Measurements from ENCODE around the gene PLEKHM3. TPM values are rescaled to one million over a fixed set of nuclear protein-coding genes. Genes with fewer than 3 reads are reported as not detected.

The PLEKHM3 gene
- total and polyA plus RNA-seq, 2 experiments from 2014 or later = 6.7 to 8.0 TPM

- TF ChIP-seq CTCF (IDR thresholded peaks at IDR 0.05; ENCODE audit: low read depth, low read length) = no peak
- peaks cover 15% of the 10 kb centered on the region for H3K4me1 ChIP-seq (ENCODE audit: low read depth)
- no peaks in the 10 kb centered on the region for H3K27me3 ChIP-seq
- no peaks in the 10 kb centered on the region for H3K36me3 ChIP-seq
- peak overlapping the region; percentile 85 for H3K27ac ChIP-seq
- H3K9me3 ChIP-seq (ENCODE audit: low read depth) = no peaks in the 10 kb centered on the region
- H3K4me3 ChIP-seq = no peak overlapping the region
- DNase-seq (ENCODE audit: low read depth in 1 of 2, low spot score in 1 of 2) = peak; percentile 37 to 38
Measured at GRCh38 chr2:207836521-207837133, 188.7 kb downstream of the PLEKHM3 start.

DNA sequence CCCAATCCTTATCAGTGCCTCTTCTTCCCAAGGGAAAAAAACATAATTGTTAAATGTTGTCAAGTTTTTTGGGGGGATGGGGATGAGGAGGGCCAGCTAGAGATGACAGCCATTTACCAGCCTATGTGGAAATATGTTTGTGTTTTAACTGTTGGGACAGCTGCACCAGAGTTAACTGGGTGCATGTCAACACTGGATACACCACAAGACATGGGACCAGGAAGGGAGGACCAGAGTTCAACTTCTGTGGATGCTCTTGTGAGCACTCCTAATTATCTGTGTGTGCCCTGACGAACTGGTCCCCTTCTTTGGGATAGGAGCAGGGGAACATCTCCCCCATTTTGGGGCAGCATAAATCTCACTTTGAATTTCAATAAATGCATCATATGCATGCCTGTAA is 189.5 kb downstream of the PLEKHM3 start:
- no peak for DNase-seq (ENCODE audit: low read depth in 1 of 2, low spot score in 1 of 2)
- peaks cover 20% of the 10 kb centered on the region for H3K4me1 ChIP-seq (ENCODE audit: low read depth)

GRCh38 chr2:207833251-207833751 is 192.0 kb downstream of the PLEKHM3 start:
- no peak for DNase-seq (ENCODE audit: low read depth in 1 of 2, low spot score in 1 of 2)
- Histone ChIP-seq H3K4me1 (ENCODE audit: low read depth) (peaks cover 20% of the 10 kb centered on the region), H3K27me3 (no peaks in the 10 kb centered on the region), H3K36me3 (no peaks in the 10 kb centered on the region), H3K27ac (no peak overlapping the region), H3K4me3 (no peak overlapping the region), H3K9me3 (ENCODE audit: low read depth) (no peaks in the 10 kb centered on the region)
- TF ChIP-seq CTCF (IDR thresholded peaks at IDR 0.05; ENCODE audit: low read depth, low read length) = no peak

More for the DNA sequence above, 189.5 kb downstream of the PLEKHM3 start:
- H3K27ac ChIP-seq = no peak overlapping the region
- no peak for TF ChIP-seq CTCF (IDR thresholded peaks at IDR 0.05; ENCODE audit: low read depth, low read length)
- H3K9me3 ChIP-seq (ENCODE audit: low read depth) = no peaks in the 10 kb centered on the region
- no peaks in the 10 kb centered on the region for H3K27me3 ChIP-seq
- H3K36me3 ChIP-seq = no peaks in the 10 kb centered on the region
- no peak overlapping the region for H3K4me3 ChIP-seq

DNA sequence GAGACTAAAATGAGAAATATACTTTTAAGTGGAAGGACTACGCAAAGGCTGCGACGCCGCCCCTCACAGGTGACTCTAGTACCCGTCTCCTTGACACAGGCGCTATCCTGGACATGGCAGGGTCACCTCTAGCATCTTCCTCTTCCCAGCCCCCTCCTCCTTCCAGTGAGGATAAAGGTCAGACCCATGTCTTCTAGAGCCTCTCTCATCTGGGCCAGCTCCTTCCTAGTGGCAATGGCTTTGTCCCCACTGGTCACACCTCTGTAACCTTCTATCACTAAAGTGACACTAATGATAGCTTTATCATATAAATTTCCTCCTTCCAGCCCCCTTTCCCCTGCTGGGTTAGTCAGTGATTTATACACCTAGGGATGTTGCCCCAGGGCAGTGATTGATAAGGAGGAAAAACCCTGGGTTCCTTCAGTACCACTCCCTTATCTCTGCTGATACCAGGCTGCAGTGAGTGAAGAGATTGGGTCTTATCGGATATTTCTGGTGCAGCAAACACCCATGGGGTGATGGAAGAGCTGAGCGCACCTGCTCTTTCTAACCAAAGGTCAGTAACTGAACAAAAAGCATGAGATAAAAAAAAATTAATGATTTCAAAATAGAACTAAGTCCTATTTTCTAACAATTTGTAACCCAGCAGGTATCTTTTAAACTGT is 193.6 kb downstream of the PLEKHM3 start:
- Histone ChIP-seq H3K4me1 (ENCODE audit: low read depth) (peaks cover 15% of the 10 kb centered on the region), H3K4me3 (no peak overlapping the region), H3K27ac (no peak overlapping the region), H3K27me3 (no peaks in the 10 kb centered on the region), H3K36me3 (no peaks in the 10 kb centered on the region), H3K9me3 (ENCODE audit: low read depth) (no peaks in the 10 kb centered on the region)
- DNase-seq (ENCODE audit: low read depth in 1 of 2, low spot score in 1 of 2) = no peak
- TF ChIP-seq CTCF (IDR thresholded peaks at IDR 0.05; ENCODE audit: low read depth, low read length) = no peak

GRCh38 chr2:207830778-207831438 is 194.4 kb downstream of the PLEKHM3 start:
- TF ChIP-seq CTCF (IDR thresholded peaks at IDR 0.05; ENCODE audit: low read depth, low read length) = no peak
- DNase-seq (ENCODE audit: low read depth in 1 of 2, low spot score in 1 of 2) = no peak
- H3K27me3 ChIP-seq = no peaks in the 10 kb centered on the region
- no peaks in the 10 kb centered on the region for H3K36me3 ChIP-seq
- peaks cover 11% of the 10 kb centered on the region for H3K4me1 ChIP-seq (ENCODE audit: low read depth)
- H3K4me3 ChIP-seq = no peak overlapping the region
- H3K27ac ChIP-seq = no peak overlapping the region
- no peaks in the 10 kb centered on the region for H3K9me3 ChIP-seq (ENCODE audit: low read depth)
